K562 (cell line): Measurements from ENCODE around the gene MFSD2B. TPM values are rescaled to one million over a fixed set of nuclear protein-coding genes. Genes with fewer than 3 reads are reported as not detected.

Experiments
- CC2D1A ChIP-seq: fragments of 450-650 bp; IDR thresholded peaks from 2 replicates; pipeline ENCODE4 v1.6.1; 2017; ENCODE audit warnings: mild to moderate bottlenecking
- CHD1 ChIP-seq: fragments of 200-600 bp; sonication (generic); IDR thresholded peaks from one replicate; pipeline ENCODE4 v1.6.1; 2012; ENCODE audit warnings: mild to moderate bottlenecking, moderate library complexity, low read length, inconsistent platforms
- ELF2 ChIP-seq: fragments of 250-450 bp; sonication (Bioruptor Pico); IDR thresholded peaks from 2 replicates; pipeline ENCODE4 v1.5.0; 2021; ENCODE audit warnings: mild to moderate bottlenecking
- EP300 ChIP-seq: IDR thresholded peaks from 2 replicates; pipeline ENCODE4 v1.6.1; 2012; ENCODE audit warnings: low read length, improper control_type of control experiment
- HES1 ChIP-seq: fragments of 450-650 bp; IDR thresholded peaks from 2 replicates; pipeline ENCODE4 v1.6.1; 2016; ENCODE audit warnings: low read depth, mild to moderate bottlenecking, moderate library complexity
- MAFF ChIP-seq: IDR thresholded peaks from 2 replicates; pipeline ENCODE4 v1.6.1; 2012; ENCODE audit warnings: low read length, improper control_type of control experiment
- MAZ ChIP-seq, 2 experiments: fragments of 450-650 bp in 1 of 2; sonication (generic) in 1 of 2; formaldehyde crosslinking; IDR thresholded peaks in 1 of 2; conservative IDR thresholded peaks in 1 of 2; 2 replicates each; pipeline versions ENCODE4 v1.4.0 to v1.5.0; 2020; ENCODE audit warnings: mild to moderate bottlenecking in 1 of 2, missing genetic modification reagents in 1 of 2
- RAD21 ChIP-seq, 2 experiments: fragments of 250-450 bp in 1 of 2; fragments of 450-650 bp in 1 of 2; sonication (Bioruptor Pico) in 1 of 2; formaldehyde crosslinking in 1 of 2; IDR thresholded peaks in 1 of 2; conservative IDR thresholded peaks in 1 of 2; 2 replicates each; pipeline versions ENCODE4 v1.4.0 to v1.8.0; 2020 to 2022; ENCODE audit warnings: mild to moderate bottlenecking in 2 of 2, moderate library complexity in 1 of 2
- RBM15 ChIP-seq: fragments of 200-400 bp; formaldehyde crosslinking; IDR thresholded peaks from 2 replicates; pipeline ENCODE4 v1.6.1; 2018; ENCODE audit warnings: mild to moderate bottlenecking, low read length, moderate library complexity; ENCODE audit not compliant: insufficient read depth
- RBM25 ChIP-seq: fragments of 200-400 bp; formaldehyde crosslinking; IDR thresholded peaks from 2 replicates; pipeline ENCODE4 v1.6.1; 2018; ENCODE audit warnings: low read length, low read depth, moderate library complexity; ENCODE audit not compliant: severe bottlenecking
- TCFL5 ChIP-seq: fragments of 250-450 bp; sonication (Bioruptor Pico); conservative IDR thresholded peaks from 2 replicates; pipeline ENCODE4 v1.6.1; 2021; ENCODE audit warnings: mild to moderate bottlenecking, moderate library complexity, matching md5 sums
- VEZF1 ChIP-seq: fragments of 200-800 bp; sonication (Bioruptor generic); IDR thresholded peaks from 2 replicates; pipeline ENCODE4 v1.6.1; 2017; ENCODE audit warnings: missing genetic modification characterization, missing compliant biosample characterization
- ZKSCAN1 ChIP-seq: fragments of 150-350 bp; IDR thresholded peaks from 2 replicates; pipeline ENCODE4 v1.6.1; 2016; ENCODE audit warnings: low read depth, low read length
- ZNF12 ChIP-seq: sonication (generic); formaldehyde crosslinking; IDR thresholded peaks from 2 replicates; pipeline ENCODE4 v1.4.0; 2020; ENCODE audit warnings: mild to moderate bottlenecking, missing genetic modification reagents
- ZNF584 ChIP-seq: fragments of 200-800 bp; sonication (Bioruptor generic); IDR thresholded peaks from 2 replicates; pipeline ENCODE4 v1.6.1; 2016; ENCODE audit warnings: low read depth, mild to moderate bottlenecking, missing genetic modification characterization, missing compliant biosample characterization
- ZNF586 ChIP-seq: fragments of 450-650 bp; formaldehyde crosslinking; conservative IDR thresholded peaks from 2 replicates; pipeline ENCODE4 v1.4.0; 2020; ENCODE audit warnings: mild to moderate bottlenecking, moderate library complexity
- ZNF75A ChIP-seq: fragments of 450-650 bp; formaldehyde crosslinking; IDR thresholded peaks from 2 replicates; pipeline ENCODE4 v1.4.0; 2020; ENCODE audit warnings: mild to moderate bottlenecking
- ZNF764 ChIP-seq: fragments of 250-450 bp; sonication (Bioruptor Pico); IDR thresholded peaks from 2 replicates; pipeline ENCODE4 v1.4.0; 2020; ENCODE audit warnings: low read depth, mild to moderate bottlenecking, moderate library complexity
- polyA plus RNA-seq, 8 experiments: library from polyadenylated mRNA; depleted of rRNA in 4 of 8; stranded (reverse) in 5 of 8; unstranded in 3 of 8; fragments of >200 nt; fragmentation: Nextera tagmentation in 2 of 8; fragmentation: Illumina TruSeq in 1 of 8; extraction: Ambion mirVana in 2 of 8; extraction: Trizol in 1 of 8; gene quantifications; 2 replicates each; pipeline versions ENCODE4 v1.2.1 to v1.2.3, GENCODE V29; 2011 to 2014; ENCODE audit warnings: inconsistent platforms in 1 of 8, missing spikeins in 1 of 8
- total RNA-seq, 7 experiments: library from RNA; depleted of rRNA in 6 of 7; stranded (reverse); fragments of >200 nt in 6 of 7; fragmentation: Illumina TruSeq in 2 of 7; extraction: Trizol in 2 of 7; gene quantifications; 2 replicates each; pipeline versions ENCODE4 v1.2.1 to v1.2.3, GENCODE V29; 2011 to 2021; ENCODE audit warnings: low replicate concordance in 1 of 7
- TF ChIP-seq, protein P1 (sequence below), 2 experiments: fragments of 150-350 bp in 1 of 2; IDR thresholded peaks; 2 replicates each; pipeline ENCODE4 v1.6.1; 2012 to 2016; ENCODE audit warnings: low read depth in 2 of 2, low read length in 2 of 2, mild to moderate bottlenecking in 1 of 2, moderate library complexity in 1 of 2
- TF ChIP-seq, protein P2 (sequence below): fragments of 450-650 bp; formaldehyde crosslinking; conservative IDR thresholded peaks from 2 replicates; pipeline ENCODE4 v1.4.0; 2022; ENCODE audit warnings: mild to moderate bottlenecking, missing genetic modification characterization
- TF ChIP-seq, protein P3 (sequence below): fragments of 250-450 bp; sonication (Bioruptor Pico); IDR thresholded peaks from 2 replicates; pipeline ENCODE4 v1.8.0; 2021; ENCODE audit warnings: moderate library complexity, mild to moderate bottlenecking, inconsistent platforms

Gene MFSD2B
- total and polyA plus RNA-seq, 9 of the 15 experiments (the other 6 are each of a cell fraction or from before 2014, with no cell fraction given): 2.6 to 10.9 (median 6.8) TPM

- TF ChIP-seq, protein P1, sequence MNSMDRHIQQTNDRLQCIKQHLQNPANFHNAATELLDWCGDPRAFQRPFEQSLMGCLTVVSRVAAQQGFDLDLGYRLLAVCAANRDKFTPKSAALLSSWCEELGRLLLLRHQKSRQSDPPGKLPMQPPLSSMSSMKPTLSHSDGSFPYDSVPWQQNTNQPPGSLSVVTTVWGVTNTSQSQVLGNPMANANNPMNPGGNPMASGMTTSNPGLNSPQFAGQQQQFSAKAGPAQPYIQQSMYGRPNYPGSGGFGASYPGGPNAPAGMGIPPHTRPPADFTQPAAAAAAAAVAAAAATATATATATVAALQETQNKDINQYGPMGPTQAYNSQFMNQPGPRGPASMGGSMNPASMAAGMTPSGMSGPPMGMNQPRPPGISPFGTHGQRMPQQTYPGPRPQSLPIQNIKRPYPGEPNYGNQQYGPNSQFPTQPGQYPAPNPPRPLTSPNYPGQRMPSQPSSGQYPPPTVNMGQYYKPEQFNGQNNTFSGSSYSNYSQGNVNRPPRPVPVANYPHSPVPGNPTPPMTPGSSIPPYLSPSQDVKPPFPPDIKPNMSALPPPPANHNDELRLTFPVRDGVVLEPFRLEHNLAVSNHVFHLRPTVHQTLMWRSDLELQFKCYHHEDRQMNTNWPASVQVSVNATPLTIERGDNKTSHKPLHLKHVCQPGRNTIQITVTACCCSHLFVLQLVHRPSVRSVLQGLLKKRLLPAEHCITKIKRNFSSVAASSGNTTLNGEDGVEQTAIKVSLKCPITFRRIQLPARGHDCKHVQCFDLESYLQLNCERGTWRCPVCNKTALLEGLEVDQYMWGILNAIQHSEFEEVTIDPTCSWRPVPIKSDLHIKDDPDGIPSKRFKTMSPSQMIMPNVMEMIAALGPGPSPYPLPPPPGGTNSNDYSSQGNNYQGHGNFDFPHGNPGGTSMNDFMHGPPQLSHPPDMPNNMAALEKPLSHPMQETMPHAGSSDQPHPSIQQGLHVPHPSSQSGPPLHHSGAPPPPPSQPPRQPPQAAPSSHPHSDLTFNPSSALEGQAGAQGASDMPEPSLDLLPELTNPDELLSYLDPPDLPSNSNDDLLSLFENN (IDR thresholded peaks at IDR 0.05; ENCODE audit: low read depth in 2 of 2, low read length in 2 of 2): no peak
- 0 out of 2 replicates have a peak, but pooled peaks have one; percentile 4 for TF ChIP-seq ZNF584 (CRISPR knock-in tag)
- no peak for TF ChIP-seq EP300
- peak; percentile 79 for TF ChIP-seq VEZF1 (CRISPR knock-in tag)
- TF ChIP-seq ELF2 (CRISPR knock-in tag): 0 out of 2 replicates have a peak, but pooled peaks have one; percentile 26
- TF ChIP-seq RBM15: no peak
- TF ChIP-seq TCFL5 (CRISPR knock-in tag): no peak
- TF ChIP-seq, protein P2, sequence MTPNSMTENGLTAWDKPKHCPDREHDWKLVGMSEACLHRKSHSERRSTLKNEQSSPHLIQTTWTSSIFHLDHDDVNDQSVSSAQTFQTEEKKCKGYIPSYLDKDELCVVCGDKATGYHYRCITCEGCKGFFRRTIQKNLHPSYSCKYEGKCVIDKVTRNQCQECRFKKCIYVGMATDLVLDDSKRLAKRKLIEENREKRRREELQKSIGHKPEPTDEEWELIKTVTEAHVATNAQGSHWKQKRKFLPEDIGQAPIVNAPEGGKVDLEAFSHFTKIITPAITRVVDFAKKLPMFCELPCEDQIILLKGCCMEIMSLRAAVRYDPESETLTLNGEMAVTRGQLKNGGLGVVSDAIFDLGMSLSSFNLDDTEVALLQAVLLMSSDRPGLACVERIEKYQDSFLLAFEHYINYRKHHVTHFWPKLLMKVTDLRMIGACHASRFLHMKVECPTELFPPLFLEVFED (CRISPR knock-in tag): no peak
- TF ChIP-seq, protein P3, sequence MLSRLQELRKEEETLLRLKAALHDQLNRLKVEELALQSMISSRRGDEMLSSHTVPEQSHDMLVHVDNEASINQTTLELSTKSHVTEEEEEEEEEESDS: no peak
- TF ChIP-seq ZKSCAN1: no peak
- TF ChIP-seq ZNF586: no peak
- no peak for TF ChIP-seq MAFF
- TF ChIP-seq ZNF764: no peak
- no peak for TF ChIP-seq CC2D1A
- TF ChIP-seq CHD1: no peak
- no peak for TF ChIP-seq ZNF75A (CRISPR knock-in tag)
- TF ChIP-seq RAD21 (CRISPR knock-in tag; conservative IDR thresholded peaks at IDR 0.05 in 1 of 2, IDR thresholded peaks at IDR 0.05 in 1 of 2): no peak
- TF ChIP-seq HES1: no peak
- TF ChIP-seq ZNF12: no peak
- TF ChIP-seq MAZ (CRISPR knock-in tag; conservative IDR thresholded peaks at IDR 0.05 in 1 of 2, IDR thresholded peaks at IDR 0.05 in 1 of 2): peak; percentile 25 to 85
- no peak for TF ChIP-seq RBM25
Observed at GRCh38 chr2:24009680-24010476, at the start of gene MFSD2B (continued).
